Suprapubic skin (tissue), 4 donors: ENCODE results near the gene LINGO1.

Experiments
- EP300 ChIP-seq: sonication (generic); formaldehyde crosslinking; IDR thresholded peaks from one replicate; pipeline ENCODE4 v1.6.1; 2017; ENCODE audit warnings: antibody characterized with exemption
- POLR2A ChIP-seq, 2 donors: fragments of 450-650 bp; IDR thresholded peaks; one replicate each; pipeline ENCODE4 v1.6.1; 2017; ENCODE audit warnings: antibody characterized with exemption in 2 of 2, mild to moderate bottlenecking in 2 of 2, moderate library complexity in 2 of 2
- POLR2AphosphoS5 ChIP-seq, 3 donors: sonication (generic); formaldehyde crosslinking; IDR thresholded peaks; one replicate each; pipeline ENCODE4 v1.6.1; 2017; ENCODE audit warnings: antibody characterized with exemption in 3 of 3
- TF ChIP-seq, protein P1 (sequence below), 2 donors: fragments of 200-600 bp in 1 of 2; fragments of 450-650 bp in 1 of 2; sonication (generic) in 1 of 2; IDR thresholded peaks; one replicate each; pipeline ENCODE4 v1.5.1; 2016 to 2019; ENCODE audit warnings: antibody characterized with exemption in 2 of 2, mild to moderate bottlenecking in 1 of 2, moderate library complexity in 1 of 2

DNA sequence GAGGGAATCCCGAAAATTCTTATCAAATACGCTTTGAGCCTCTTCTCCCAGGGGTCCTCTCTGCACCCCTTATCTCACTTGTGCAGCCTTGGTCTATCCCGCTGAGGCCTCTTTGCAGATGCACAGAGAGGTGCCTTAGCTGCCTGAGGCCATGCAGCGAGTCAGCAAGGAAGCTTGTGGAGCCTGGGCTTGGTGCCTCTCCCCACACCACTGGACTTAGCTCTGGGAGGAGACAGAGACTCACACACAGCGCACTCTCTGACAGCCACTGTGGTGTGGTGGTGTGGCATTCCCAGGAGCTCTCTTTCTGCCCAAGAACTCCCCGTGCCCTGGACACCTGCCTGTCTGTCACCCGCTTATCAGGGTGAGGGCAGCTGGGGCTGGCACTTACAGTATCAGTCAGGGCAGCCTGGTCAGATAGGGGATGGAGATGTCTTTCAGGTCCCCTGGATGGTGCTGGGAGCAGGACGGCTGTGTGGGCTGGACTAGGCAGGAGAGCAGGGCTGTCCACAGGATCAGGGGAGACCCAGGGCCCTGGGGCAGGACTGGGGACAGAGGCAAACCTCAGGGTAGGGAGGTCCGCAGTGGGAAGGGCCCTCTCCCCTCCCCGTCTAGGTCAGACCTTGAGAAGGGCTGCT lies 10.2 kb upstream of the LINGO1 start:
- TF ChIP-seq, protein P1, sequence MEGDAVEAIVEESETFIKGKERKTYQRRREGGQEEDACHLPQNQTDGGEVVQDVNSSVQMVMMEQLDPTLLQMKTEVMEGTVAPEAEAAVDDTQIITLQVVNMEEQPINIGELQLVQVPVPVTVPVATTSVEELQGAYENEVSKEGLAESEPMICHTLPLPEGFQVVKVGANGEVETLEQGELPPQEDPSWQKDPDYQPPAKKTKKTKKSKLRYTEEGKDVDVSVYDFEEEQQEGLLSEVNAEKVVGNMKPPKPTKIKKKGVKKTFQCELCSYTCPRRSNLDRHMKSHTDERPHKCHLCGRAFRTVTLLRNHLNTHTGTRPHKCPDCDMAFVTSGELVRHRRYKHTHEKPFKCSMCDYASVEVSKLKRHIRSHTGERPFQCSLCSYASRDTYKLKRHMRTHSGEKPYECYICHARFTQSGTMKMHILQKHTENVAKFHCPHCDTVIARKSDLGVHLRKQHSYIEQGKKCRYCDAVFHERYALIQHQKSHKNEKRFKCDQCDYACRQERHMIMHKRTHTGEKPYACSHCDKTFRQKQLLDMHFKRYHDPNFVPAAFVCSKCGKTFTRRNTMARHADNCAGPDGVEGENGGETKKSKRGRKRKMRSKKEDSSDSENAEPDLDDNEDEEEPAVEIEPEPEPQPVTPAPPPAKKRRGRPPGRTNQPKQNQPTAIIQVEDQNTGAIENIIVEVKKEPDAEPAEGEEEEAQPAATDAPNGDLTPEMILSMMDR (IDR thresholded peaks at IDR 0.05) = no peak
- TF ChIP-seq POLR2A (IDR thresholded peaks at IDR 0.05) (no peak), POLR2AphosphoS5 (IDR thresholded peaks at IDR 0.05) (no peak), EP300 (no peak)
